WERI-Rb-1 (cell line): ENCODE data around the gene DENND1A.

Source experiments
- DNase-seq: peaks from one replicate; pipeline ENCODE4 v3.0.0-alpha.2; 2020
- H3K27ac ChIP-seq: fragments of 250-450 bp; sonication (Bioruptor Pico); 2 replicates; pipeline ENCODE4 v1.5.1; 2020; ENCODE audit warnings: mild to moderate bottlenecking, moderate library complexity
- H3K27me3 ChIP-seq: fragments of 250-450 bp; sonication (Bioruptor Pico); 2 replicates; pipeline ENCODE4 v1.5.1; 2021; ENCODE audit warnings: mild to moderate bottlenecking, low read depth, moderate library complexity; ENCODE audit not compliant: insufficient read depth, severe bottlenecking
- H3K36me3 ChIP-seq: fragments of 250-450 bp; sonication (Bioruptor Pico); 2 replicates; pipeline ENCODE4 v1.5.1; 2020; ENCODE audit warnings: mild to moderate bottlenecking, moderate library complexity
- H3K4me3 ChIP-seq: 2 replicates; pipeline ENCODE4 v1.5.1; 2011; ENCODE audit warnings: low read depth, mild to moderate bottlenecking, control low read depth, low read length
- H3K9me3 ChIP-seq: fragments of 250-450 bp; sonication (Bioruptor Pico); 2 replicates; pipeline ENCODE4 v1.5.1; 2021; ENCODE audit warnings: mild to moderate bottlenecking, moderate library complexity; ENCODE audit not compliant: severe bottlenecking
- TF ChIP-seq, protein P1 (sequence below): IDR thresholded peaks from 2 replicates; pipeline ENCODE4 v1.5.1; 2011; ENCODE audit warnings: low read depth, mild to moderate bottlenecking, control low read depth, inconsistent platforms, low read length

The DENND1A gene

DNA sequence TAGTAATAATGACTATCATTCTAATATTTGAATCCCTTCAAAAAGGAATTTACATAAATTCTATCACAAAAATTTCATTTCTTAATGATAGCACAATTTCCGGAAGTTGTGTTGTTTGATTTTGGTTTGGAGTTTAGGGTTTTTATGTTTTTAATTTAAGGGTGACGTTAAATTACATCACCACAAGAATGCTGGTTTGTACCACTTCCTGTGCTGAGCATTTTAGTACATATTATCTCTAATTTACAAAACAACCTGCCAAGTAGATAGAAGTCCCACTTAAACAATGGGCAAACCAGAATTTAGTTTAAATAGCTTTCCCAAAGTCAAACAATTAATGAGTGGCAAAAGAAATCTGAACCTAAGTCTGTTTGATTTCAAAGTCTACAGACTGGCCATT, 63.4 kb downstream of the DENND1A start:
- DNase-seq: no peak
- Histone ChIP-seq H3K27ac (no peak overlapping the region), H3K9me3 (no peaks in the 10 kb centered on the region), H3K4me3 (no peak overlapping the region), H3K27me3 (no peaks in the 10 kb centered on the region), H3K36me3 (no peaks in the 10 kb centered on the region)
- TF ChIP-seq, protein P1, sequence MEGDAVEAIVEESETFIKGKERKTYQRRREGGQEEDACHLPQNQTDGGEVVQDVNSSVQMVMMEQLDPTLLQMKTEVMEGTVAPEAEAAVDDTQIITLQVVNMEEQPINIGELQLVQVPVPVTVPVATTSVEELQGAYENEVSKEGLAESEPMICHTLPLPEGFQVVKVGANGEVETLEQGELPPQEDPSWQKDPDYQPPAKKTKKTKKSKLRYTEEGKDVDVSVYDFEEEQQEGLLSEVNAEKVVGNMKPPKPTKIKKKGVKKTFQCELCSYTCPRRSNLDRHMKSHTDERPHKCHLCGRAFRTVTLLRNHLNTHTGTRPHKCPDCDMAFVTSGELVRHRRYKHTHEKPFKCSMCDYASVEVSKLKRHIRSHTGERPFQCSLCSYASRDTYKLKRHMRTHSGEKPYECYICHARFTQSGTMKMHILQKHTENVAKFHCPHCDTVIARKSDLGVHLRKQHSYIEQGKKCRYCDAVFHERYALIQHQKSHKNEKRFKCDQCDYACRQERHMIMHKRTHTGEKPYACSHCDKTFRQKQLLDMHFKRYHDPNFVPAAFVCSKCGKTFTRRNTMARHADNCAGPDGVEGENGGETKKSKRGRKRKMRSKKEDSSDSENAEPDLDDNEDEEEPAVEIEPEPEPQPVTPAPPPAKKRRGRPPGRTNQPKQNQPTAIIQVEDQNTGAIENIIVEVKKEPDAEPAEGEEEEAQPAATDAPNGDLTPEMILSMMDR: no peak

DNA sequence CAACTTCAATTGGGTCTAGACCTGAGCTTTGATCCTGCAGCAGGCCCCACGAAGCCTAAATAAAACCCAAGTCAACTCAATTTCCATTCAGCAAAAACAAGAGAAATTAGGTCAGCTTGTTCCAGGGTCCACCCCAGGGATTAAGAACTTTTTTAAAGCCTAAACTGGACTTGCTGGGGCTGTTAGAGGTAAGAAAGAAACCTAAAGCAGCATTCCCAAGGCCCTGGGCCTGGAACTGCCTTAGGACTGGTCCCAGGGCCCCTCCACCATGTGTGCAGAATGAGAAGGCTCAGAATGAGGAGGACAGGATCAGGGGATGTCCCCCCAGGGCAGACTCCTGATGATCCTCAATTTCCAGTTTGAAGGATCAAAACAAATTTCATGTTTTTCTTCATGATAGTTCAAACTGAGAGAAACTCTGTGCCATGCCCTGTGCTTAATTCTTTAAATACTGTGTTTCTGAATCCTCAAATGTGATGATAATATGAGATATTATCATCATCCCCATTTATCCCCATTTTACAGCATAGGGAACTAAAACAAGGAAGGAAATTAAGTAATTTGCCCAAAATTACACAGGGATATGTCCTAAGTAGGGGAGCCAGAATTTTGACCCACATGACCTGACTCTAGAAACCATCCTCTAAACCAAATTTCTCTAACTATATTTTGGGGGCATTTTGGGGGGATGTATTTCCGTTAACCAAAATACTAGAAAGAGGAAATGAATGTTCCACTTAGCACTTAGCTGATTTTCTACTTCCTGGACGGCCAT, 64.5 kb downstream of the DENND1A start:
- TF ChIP-seq, protein P1: no peak
- Histone ChIP-seq H3K27me3 (no peaks in the 10 kb centered on the region), H3K9me3 (no peaks in the 10 kb centered on the region), H3K36me3 (no peaks in the 10 kb centered on the region), H3K4me3 (no peak overlapping the region), H3K27ac (no peak overlapping the region)
- no peak for DNase-seq

DNA sequence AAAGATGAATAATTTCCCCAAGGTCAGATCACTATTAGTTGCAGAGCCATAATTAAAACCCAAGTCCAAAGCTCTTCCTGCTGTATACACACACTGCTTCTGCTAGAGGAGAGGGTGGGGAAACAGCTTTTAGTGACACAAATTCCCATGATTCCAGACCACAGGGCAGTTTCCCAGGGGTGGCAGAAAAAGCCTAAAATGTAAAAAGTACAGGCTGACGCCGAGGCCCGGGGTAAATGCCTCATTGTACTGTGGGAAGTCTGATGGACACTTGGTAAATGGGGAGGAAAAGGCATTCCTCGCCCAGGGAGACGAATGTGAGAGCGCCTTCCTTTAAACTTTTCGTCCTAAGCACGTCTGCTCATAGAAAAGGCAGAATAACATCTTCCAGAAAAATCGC, 65.7 kb downstream of the DENND1A start:
- Histone ChIP-seq H3K4me3 (no peak overlapping the region), H3K36me3 (no peaks in the 10 kb centered on the region), H3K27me3 (no peaks in the 10 kb centered on the region), H3K27ac (no peak overlapping the region), H3K9me3 (no peaks in the 10 kb centered on the region)
- DNase-seq: no peak
- TF ChIP-seq, protein P1: no peak

DNA sequence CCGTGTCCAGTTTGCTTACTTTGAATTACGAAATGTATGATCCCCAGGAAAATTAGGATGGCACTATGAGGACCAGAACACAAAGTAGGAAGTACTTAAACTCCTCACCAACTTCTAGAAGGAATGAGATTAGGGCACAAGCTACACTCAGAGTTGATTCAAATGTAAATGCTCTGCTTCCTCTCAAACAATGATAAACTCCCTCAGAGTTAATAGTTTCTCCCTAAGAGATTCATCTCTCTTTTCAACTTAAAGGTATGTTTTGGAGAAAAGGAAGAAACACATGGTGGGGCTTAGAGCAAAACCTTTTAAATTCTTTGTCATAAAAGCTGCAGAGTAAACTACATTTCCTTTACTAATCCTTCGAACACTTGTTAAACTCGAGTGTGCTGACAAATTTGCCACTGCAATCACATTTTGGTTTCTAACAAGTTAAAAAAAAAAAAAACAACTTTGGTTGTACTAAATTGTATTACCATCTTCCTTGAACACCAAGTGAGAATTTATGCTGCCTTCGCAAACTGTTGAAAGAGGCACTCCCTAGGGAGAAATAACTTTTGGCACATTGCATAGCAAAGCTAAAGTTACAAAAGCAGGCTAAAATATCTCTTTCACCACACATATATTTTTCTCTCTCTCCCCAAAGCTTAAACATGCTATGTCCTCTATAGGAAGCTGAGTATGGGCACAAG, 66.6 kb downstream of the DENND1A start:
- Histone ChIP-seq H3K36me3 (no peaks in the 10 kb centered on the region), H3K9me3 (no peaks in the 10 kb centered on the region), H3K27me3 (no peaks in the 10 kb centered on the region), H3K27ac (no peak overlapping the region), H3K4me3 (no peak overlapping the region)
- TF ChIP-seq, protein P1: no peak
- no peak for DNase-seq

DNA sequence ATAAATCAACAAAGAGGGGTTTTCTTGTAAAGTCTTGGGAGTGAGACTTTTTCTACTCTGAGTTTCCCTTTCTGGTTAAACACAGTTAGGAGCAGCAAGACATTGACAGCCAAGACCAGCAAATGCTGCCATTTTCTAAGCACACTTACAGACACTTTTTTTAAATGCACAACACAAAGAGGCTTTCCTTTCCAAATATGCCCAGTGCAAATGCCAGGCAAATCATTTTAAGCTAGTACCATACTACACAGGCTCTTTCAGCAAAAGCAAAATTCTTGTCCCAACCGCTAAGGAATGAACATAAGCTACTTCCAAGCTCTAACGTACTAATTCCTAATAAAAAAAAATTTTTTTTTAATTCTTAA, 68.2 kb downstream of the DENND1A start:
- no peak overlapping the region for H3K27ac ChIP-seq

More for the DNA sequence above, 68.2 kb downstream of the DENND1A start:
- Histone ChIP-seq H3K4me3 (no peak overlapping the region), H3K27me3 (no peaks in the 10 kb centered on the region), H3K9me3 (no peaks in the 10 kb centered on the region), H3K36me3 (no peaks in the 10 kb centered on the region)
- DNase-seq: no peak
- TF ChIP-seq, protein P1: no peak
